ENCODE results near the gene PIEZO2. TPM values are rescaled to one million over a fixed set of nuclear protein-coding genes. Genes with fewer than 3 reads are reported as not detected.
A peak's percentile ranks its signal among the peaks of the same experiment; 100 is the strongest.
"Not testable (repeated sequence)": the region's sequence is repeated elsewhere in the genome, so short reads cannot be mapped to it uniquely, and the experiment has no call there.

Gene PIEZO2
- total RNA-seq, 4 donors from 2014 or later: 2.1 to 7.4 (median 2.5) TPM; not detected in 1

- Histone ChIP-seq H3K27ac (no peak overlapping the region), H3K27me3 (no peaks in the 10 kb centered on the region), H3K36me3 (no peaks in the 10 kb centered on the region), H3K9me3 (no peaks in the 10 kb centered on the region), H3K4me1 (no peaks in the 10 kb centered on the region), H3K4me3 (no peak overlapping the region)
- no peak for TF ChIP-seq CTCF (IDR thresholded peaks at IDR 0.05)
- no peak for TF ChIP-seq POLR2A (IDR thresholded peaks at IDR 0.05)
- no peak for DNase-seq
- intact Hi-C loops (cut with DNase I): no loop called here
- WGBS, 2 donors: 79 to 83% methylated on average over 8 of the region's 8 CpGs
Measured at GRCh38 chr18:10847408-10847790, 302.0 kb downstream of the PIEZO2 start.

GRCh38 chr18:10846657-10847407, 302.5 kb downstream of the PIEZO2 start:
- intact Hi-C loops (cut with DNase I): no loop called here
- Histone ChIP-seq H3K4me3 (no peak overlapping the region), H3K9me3 (no peaks in the 10 kb centered on the region), H3K36me3 (no peaks in the 10 kb centered on the region), H3K4me1 (no peaks in the 10 kb centered on the region), H3K27ac (no peak overlapping the region), H3K27me3 (no peaks in the 10 kb centered on the region)
- DNase-seq: no peak
- 74 to 79% methylated on average over 6 of the region's 6 CpGs for WGBS, 2 donors
- TF ChIP-seq POLR2A (IDR thresholded peaks at IDR 0.05) (no peak), CTCF (IDR thresholded peaks at IDR 0.05) (no peak)

- H3K36me3 ChIP-seq; H3K4me1 ChIP-seq; H3K4me3 ChIP-seq; H3K9me3 ChIP-seq; DNase-seq; H3K27me3 ChIP-seq; H3K27ac ChIP-seq; intact Hi-C loops (cut with DNase I): not testable (repeated sequence)
- 68 to 81% methylated on average over 2 of the region's 2 CpGs for WGBS, 2 donors
Measured at GRCh38 chr18:10846035-10846434, 303.3 kb downstream of the PIEZO2 start.

GRCh38 chr18:10843565-10843964, 305.8 kb downstream of the PIEZO2 start:
- Histone ChIP-seq H3K27ac (peak overlapping the region in 1 of 4 donors; percentile 3), H3K4me1 (no peaks in the 10 kb centered on the region), H3K27me3 (no peaks in the 10 kb centered on the region), H3K9me3 (no peaks in the 10 kb centered on the region), H3K36me3 (no peaks in the 10 kb centered on the region), H3K4me3 (no peak overlapping the region)
- intact Hi-C loops (cut with DNase I): no loop called here
- no peak for DNase-seq
- 53 to 62% methylated on average over 5 of the region's 5 CpGs for WGBS, 2 donors
- TF ChIP-seq POLR2A (IDR thresholded peaks at IDR 0.05) (no peak), CTCF (IDR thresholded peaks at IDR 0.05) (no peak)

GRCh38 chr18:10842861-10843260, 306.5 kb downstream of the PIEZO2 start:
- H3K27ac ChIP-seq: peak overlapping the region in 2 of 4 donors; percentile 61 to 63
- intact Hi-C loops (cut with DNase I): no loop called here
- TF ChIP-seq POLR2A (IDR thresholded peaks at IDR 0.05) (no peak), CTCF (IDR thresholded peaks at IDR 0.05) (no peak)
- H3K36me3 ChIP-seq: no peaks in the 10 kb centered on the region
- H3K4me1 ChIP-seq: no peaks in the 10 kb centered on the region
- no peaks in the 10 kb centered on the region for H3K9me3 ChIP-seq
- DNase-seq: no peak
- 9 to 29% methylated on average over 1 of the region's 1 CpG for WGBS, 2 donors
- no peaks in the 10 kb centered on the region for H3K27me3 ChIP-seq
- no peak overlapping the region for H3K4me3 ChIP-seq

All from esophagus squamous epithelium (tissue), 5 donors.